ENCODE results near the gene ATG12. TPM values are rescaled to one million over a fixed set of nuclear protein-coding genes. Genes with fewer than 3 reads are reported as not detected.

Gene ATG12
- polyA plus RNA-seq, 1 of the 3 experiments (the other 2 are of a cell fraction), result 29.1 TPM

- TF ChIP-seq NRF1 (IDR thresholded peaks at IDR 0.05; ENCODE audit: low read depth, low read length), result no peak
- TF ChIP-seq ZBTB33 (IDR thresholded peaks at IDR 0.05; ENCODE audit: borderline replicate concordance, low read depth), result no peak
- TF ChIP-seq FOXJ3 (CRISPR knock-in tag; IDR thresholded peaks at IDR 0.05), result no peak
- peak; percentile 93 for TF ChIP-seq CTCF (IDR thresholded peaks at IDR 0.05)
- TF ChIP-seq ELF1 (IDR thresholded peaks at IDR 0.05), result no peak
- TF ChIP-seq RAD21 (IDR thresholded peaks at IDR 0.05; ENCODE audit: low read length), result peak; percentile 68
- peak; percentile 68 for TF ChIP-seq SMC3 (IDR thresholded peaks at IDR 0.05; ENCODE audit: low read depth, low read length)
- CTCF ChIA-PET, result interaction anchor here (0.5 to 2.7 kb wide), 18 partner anchors 8 to 522 kb away, joined by 3 to 23 read pairs (median 4); partner anchors contain the start of genes AP3S1, ATG12, CDO1 and TMED7
These were observed 10.1 kb downstream of the ATG12 start for GRCh38 chr5:115831163-115831768.

GRCh38 chr5:115829913-115830312 is 11.5 kb downstream of the ATG12 start:
- WGBS (ENCODE audit: low lambda C conversion rate), result 88% methylated on average over 5 of the region's 5 CpGs
- Histone ChIP-seq H3K9me3 (no peaks in the 10 kb centered on the region), H3K9me2 (no peaks in the 10 kb centered on the region), H2AFZ (ENCODE audit: low read depth) (no peak overlapping the region), H4K20me1 (ENCODE audit: insufficient read depth) (no peaks in the 10 kb centered on the region), H3K4me3 (ENCODE audit: low read depth in 2 of 2, low read length in 1 of 2) (no peak overlapping the region), H3K79me2 (ENCODE audit: insufficient read depth) (no peaks in the 10 kb centered on the region), H3K36me3 (replicated peaks in 1 of 2; ENCODE audit: control insufficient read depth in 1 of 2, insufficient read depth in 2 of 2, low read length in 1 of 2) (peaks cover 66 to 75% of the 10 kb centered on the region in 2 experiments), H3K27me3 (ENCODE audit: insufficient read depth) (no peaks in the 10 kb centered on the region), H3K4me2 (no peak overlapping the region), H3F3A (replicated peaks; ENCODE audit: insufficient read depth) (peaks cover 32% of the 10 kb centered on the region), H3K9ac (no peak overlapping the region), H3K4me1 (ENCODE audit: control insufficient read depth in 1 of 2, insufficient read depth in 2 of 2, low read depth in 1 of 2, low read length in 1 of 2) (no peaks in the 10 kb centered on the region), H3K27ac (ENCODE audit: low read depth in 2 of 2, low read length in 1 of 2) (no peak overlapping the region)
- TF ChIP-seq GATA2 (CRISPR knock-in tag; IDR thresholded peaks at IDR 0.05) (no peak), MEF2A (IDR thresholded peaks at IDR 0.05; ENCODE audit: borderline replicate concordance, low read depth) (no peak)
- POLR2A ChIA-PET, result no interaction called here
- CTCF ChIA-PET, result interaction anchor here (0.6 kb wide), 1 partner anchor 10 kb away, joined by 3 read pairs; no protein-coding TSS in a partner anchor
- no peak for DNase-seq

More at GRCh38 chr5:115831163-115831768, 10.1 kb downstream of the ATG12 start:
- no peak overlapping the region for H2AFZ ChIP-seq (ENCODE audit: low read depth)
- peaks cover 80 to 86% of the 10 kb centered on the region in 2 experiments for H3K36me3 ChIP-seq (replicated peaks in 1 of 2; ENCODE audit: control insufficient read depth in 1 of 2, insufficient read depth in 2 of 2, low read length in 1 of 2)
- POLR2A ChIA-PET, result no interaction called here
- 48% methylated on average over 2 of the region's 2 CpGs for WGBS (ENCODE audit: low lambda C conversion rate)
- no peaks in the 10 kb centered on the region for H3K4me1 ChIP-seq (ENCODE audit: control insufficient read depth in 1 of 2, insufficient read depth in 2 of 2, low read depth in 1 of 2, low read length in 1 of 2)
- H3F3A ChIP-seq (replicated peaks; ENCODE audit: insufficient read depth), result peaks cover 32% of the 10 kb centered on the region
- H3K9me2 ChIP-seq, result no peaks in the 10 kb centered on the region
- no peaks in the 10 kb centered on the region for H3K9me3 ChIP-seq
- no peak overlapping the region for H3K9ac ChIP-seq
- no peak overlapping the region for H3K4me3 ChIP-seq (ENCODE audit: low read depth in 2 of 2, low read length in 1 of 2)
- H3K79me2 ChIP-seq (ENCODE audit: insufficient read depth), result peaks cover 10% of the 10 kb centered on the region; the same call in 1 of the 2 replicates
- 0 out of 2 replicates have a peak, but pooled peaks cover 3% of the 10 kb centered on the region for H4K20me1 ChIP-seq (ENCODE audit: insufficient read depth)
- H3K27ac ChIP-seq (ENCODE audit: low read depth in 2 of 2, low read length in 1 of 2), result no peak overlapping the region
- H3K27me3 ChIP-seq (ENCODE audit: insufficient read depth), result no peaks in the 10 kb centered on the region
- DNase-seq, result peak; percentile 46
- H3K4me2 ChIP-seq, result no peak overlapping the region

All from SK-N-SH (cell line).